ENCODE measurements around the gene CFAP74. TPM values are rescaled to one million over a fixed set of nuclear protein-coding genes. Genes with fewer than 3 reads are reported as not detected.

The CFAP74 gene
- total and polyA plus RNA-seq, 7 donors = 0.03 to 0.27 TPM; not detected in 5

DNA sequence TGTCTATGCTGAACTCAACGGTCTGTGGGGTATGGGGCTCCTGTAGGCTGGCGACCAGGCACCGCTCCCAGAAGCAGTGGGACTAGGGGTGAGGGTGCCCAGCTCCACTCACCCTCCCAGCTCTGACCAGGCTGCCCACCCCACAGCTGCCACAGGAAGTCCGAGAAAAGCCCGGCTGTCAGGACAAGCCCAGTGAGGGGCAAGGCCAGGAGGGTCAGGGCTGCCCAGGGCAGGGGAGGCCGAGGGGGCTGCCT, 81.0 kb downstream of the CFAP74 start:
- no peak overlapping the region for H3K27ac ChIP-seq
- no peaks in the 10 kb centered on the region for H3K9me3 ChIP-seq
- H3K27me3 ChIP-seq = no peaks in the 10 kb centered on the region
- no peak for DNase-seq
- H3K36me3 ChIP-seq = no peaks in the 10 kb centered on the region
- peaks cover 0 to 14% (median 11%) of the 10 kb centered on the region in 4 donors for H3K4me1 ChIP-seq
- TF ChIP-seq EP300 (IDR thresholded peaks at IDR 0.05) (no peak), POLR2AphosphoS5 (IDR thresholded peaks at IDR 0.05) (no peak), POLR2A (IDR thresholded peaks at IDR 0.05) (no peak), CTCF (IDR thresholded peaks at IDR 0.05) (no peak)
- intact Hi-C loops (cut with DNase I) = no loop called here
- no peak overlapping the region for H3K4me3 ChIP-seq
- 71 to 84% methylated on average over 6 of the region's 6 CpGs for WGBS, 2 donors

DNA sequence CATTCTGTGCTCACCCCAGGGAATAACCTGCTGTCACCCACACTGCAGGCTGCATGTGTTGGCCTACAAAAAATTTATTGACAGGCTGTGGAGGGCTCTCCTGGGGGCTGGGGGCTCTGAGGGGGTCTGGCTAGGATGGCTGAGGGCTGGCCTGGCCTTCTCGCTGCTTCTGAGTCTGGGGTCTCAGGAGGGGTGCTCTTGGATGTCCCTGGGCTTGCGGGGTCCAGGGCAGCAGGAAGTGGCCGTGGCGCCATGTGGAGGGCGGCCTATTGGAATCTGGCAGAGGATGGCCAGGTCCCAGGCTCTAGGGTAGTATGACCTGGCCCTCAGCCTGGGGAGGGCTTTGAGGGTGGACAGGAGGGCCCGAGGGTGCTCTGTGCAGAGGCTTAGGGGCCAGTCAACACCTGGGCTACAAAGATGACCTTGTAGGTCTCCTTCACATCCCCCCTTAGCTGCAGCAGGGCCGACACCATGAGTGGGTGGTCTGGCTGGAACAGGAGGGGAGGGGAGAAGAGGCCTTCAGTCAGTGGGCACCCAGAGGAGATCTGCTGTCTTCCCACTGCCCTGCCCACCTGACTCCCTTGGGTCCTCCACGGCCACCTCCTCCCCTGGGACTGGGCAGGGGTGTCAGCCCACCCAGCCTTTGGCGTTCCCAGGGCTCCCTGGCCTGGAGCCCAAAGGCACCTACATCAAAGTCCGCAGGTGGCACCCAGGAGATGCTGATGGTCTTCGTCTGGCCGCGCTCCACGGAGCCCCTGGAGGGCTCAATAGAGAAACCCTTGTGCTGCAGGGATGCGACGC, 81.5 kb downstream of the CFAP74 start:
- WGBS, 2 donors = 87 to 92% methylated on average over 16 of the region's 16 CpGs
- Histone ChIP-seq H3K4me1 (peaks cover 0 to 14% (median 11%) of the 10 kb centered on the region in 4 donors), H3K27me3 (no peaks in the 10 kb centered on the region), H3K36me3 (no peaks in the 10 kb centered on the region), H3K9me3 (no peaks in the 10 kb centered on the region), H3K4me3 (no peak overlapping the region), H3K27ac (no peak overlapping the region)
- peak; percentile 62 for DNase-seq
- TF ChIP-seq POLR2AphosphoS5 (IDR thresholded peaks at IDR 0.05) (no peak), EP300 (IDR thresholded peaks at IDR 0.05) (no peak), POLR2A (IDR thresholded peaks at IDR 0.05) (no peak), CTCF (IDR thresholded peaks at IDR 0.05) (no peak)
- intact Hi-C loops (cut with DNase I) = no loop called here

DNA sequence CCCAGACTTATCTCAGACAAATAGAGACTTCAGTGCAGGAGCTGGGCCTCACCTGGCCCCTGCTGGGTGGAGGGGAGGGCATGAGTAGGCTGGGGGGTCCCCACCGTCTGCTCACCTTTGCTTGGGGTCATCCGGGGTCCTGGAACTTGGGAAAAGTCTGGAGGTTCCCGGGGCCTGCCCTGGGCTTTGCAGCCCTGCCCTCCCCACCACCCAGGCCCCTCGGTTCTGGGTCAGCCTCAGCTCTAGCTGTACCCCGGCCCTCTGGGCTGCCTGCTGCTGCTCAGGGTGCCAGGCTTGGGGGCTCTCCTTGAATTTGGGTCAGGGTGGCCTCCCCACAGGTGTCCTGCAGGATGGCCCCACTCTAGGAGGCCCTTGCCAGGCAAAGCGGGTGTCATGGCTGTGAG, 82.1 kb downstream of the CFAP74 start:
- H3K36me3 ChIP-seq = no peaks in the 10 kb centered on the region
- H3K4me3 ChIP-seq = no peak overlapping the region
- DNase-seq = no peak
- 84 to 93% methylated on average over 6 of the region's 6 CpGs for WGBS, 2 donors
- no peak overlapping the region for H3K27ac ChIP-seq
- H3K4me1 ChIP-seq = peaks cover 0 to 14% (median 11%) of the 10 kb centered on the region in 4 donors
- H3K27me3 ChIP-seq = no peaks in the 10 kb centered on the region
- intact Hi-C loops (cut with DNase I) = no loop called here
- TF ChIP-seq EP300 (IDR thresholded peaks at IDR 0.05) = no peak
- no peak for TF ChIP-seq POLR2AphosphoS5 (IDR thresholded peaks at IDR 0.05)
- no peak for TF ChIP-seq POLR2A (IDR thresholded peaks at IDR 0.05)
- no peak for TF ChIP-seq CTCF (IDR thresholded peaks at IDR 0.05)
- no peaks in the 10 kb centered on the region for H3K9me3 ChIP-seq

DNA sequence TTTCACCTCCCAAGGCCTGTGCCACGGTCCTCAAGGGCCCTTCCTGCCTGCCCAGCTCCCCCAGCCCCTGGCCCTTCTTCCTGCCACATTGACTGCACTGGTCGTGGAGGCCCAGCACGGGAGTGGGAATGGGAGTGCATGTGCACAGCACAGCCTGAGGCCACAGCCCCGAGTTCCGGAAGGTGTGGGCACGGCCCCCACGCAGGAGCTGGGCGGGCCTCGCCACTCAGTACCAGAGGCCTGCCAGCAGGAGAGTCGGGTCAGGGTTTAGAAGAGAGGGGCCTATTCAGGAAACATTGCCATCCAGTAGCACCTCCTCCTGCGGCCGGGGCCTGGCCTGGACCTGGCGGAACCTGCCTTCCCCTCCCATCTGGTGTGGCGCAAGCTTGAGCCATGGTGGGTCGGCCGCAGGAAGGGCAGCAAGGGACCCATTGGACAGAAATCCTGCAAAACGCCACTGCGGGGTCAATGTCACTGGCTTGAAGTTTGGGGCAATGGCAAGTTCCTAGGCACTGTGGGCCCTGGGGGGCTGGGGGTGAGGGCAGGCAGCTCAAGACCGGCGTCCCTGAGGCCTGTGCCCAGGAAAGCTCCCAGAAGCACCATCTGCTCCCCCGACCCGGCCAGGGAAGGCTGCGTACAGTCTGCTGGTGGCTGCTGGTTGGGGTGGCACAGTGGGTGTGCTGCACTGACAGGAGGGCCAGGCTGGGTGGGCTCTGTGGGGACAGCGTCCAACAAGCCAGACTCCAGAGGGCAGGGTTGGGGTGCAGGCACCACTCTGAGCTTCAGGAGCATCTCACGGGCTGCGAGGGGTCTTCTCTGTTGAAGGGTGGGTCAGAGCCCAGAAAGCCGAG, 82.8 kb downstream of the CFAP74 start:
- H3K27ac ChIP-seq = peak overlapping the region in 1 of 4 donors; percentile 74
- 88 to 93% methylated on average over 27 of the region's 27 CpGs for WGBS, 2 donors
- H3K27me3 ChIP-seq = no peaks in the 10 kb centered on the region
- H3K9me3 ChIP-seq = no peaks in the 10 kb centered on the region
- no peaks in the 10 kb centered on the region for H3K36me3 ChIP-seq
- peaks cover 0 to 14% (median 11%) of the 10 kb centered on the region in 4 donors for H3K4me1 ChIP-seq
- intact Hi-C loops (cut with DNase I) = no loop called here
- TF ChIP-seq POLR2AphosphoS5 (IDR thresholded peaks at IDR 0.05) = no peak
- no peak for TF ChIP-seq EP300 (IDR thresholded peaks at IDR 0.05)
- no peak for TF ChIP-seq CTCF (IDR thresholded peaks at IDR 0.05)
- TF ChIP-seq POLR2A (IDR thresholded peaks at IDR 0.05) = no peak
- H3K4me3 ChIP-seq = no peak overlapping the region
- DNase-seq = peak; percentile 68

Data from sigmoid colon (tissue), 7 donors.